ENCODE data around the gene EXO1. TPM values are rescaled to one million over a fixed set of nuclear protein-coding genes. Genes with fewer than 3 reads are reported as not detected.

The EXO1 gene
- total RNA-seq, 1 donor from 2014 or later = not detected

- intact Hi-C loops (cut with DNase I) = no loop called here
- no peak for DNase-seq (ENCODE audit: low spot score in 2 of 2)
- no peak for TF ChIP-seq CTCF (IDR thresholded peaks at IDR 0.05)
- Histone ChIP-seq H3K36me3 (no peaks in the 10 kb centered on the region), H3K4me3 (no peak overlapping the region), H3K4me1 (no peaks in the 10 kb centered on the region), H3K9me3 (no peaks in the 10 kb centered on the region), H3K27ac (no peak overlapping the region), H3K27me3 (no peaks in the 10 kb centered on the region)
These were observed 79.3 kb downstream of the EXO1 start for GRCh38 chr1:241927321-241927720.

- Histone ChIP-seq H3K9me3 (no peaks in the 10 kb centered on the region), H3K4me1 (no peaks in the 10 kb centered on the region), H3K27ac (no peak overlapping the region), H3K4me3 (no peak overlapping the region), H3K27me3 (no peaks in the 10 kb centered on the region), H3K36me3 (no peaks in the 10 kb centered on the region)
- no peak for DNase-seq (ENCODE audit: low spot score in 2 of 2)
- no peak for TF ChIP-seq CTCF (IDR thresholded peaks at IDR 0.05)
- intact Hi-C loops (cut with DNase I) = no loop called here
These were observed 84.8 kb downstream of the EXO1 start for GRCh38 chr1:241932845-241933244.

GRCh38 chr1:241934201-241934848 lies 86.3 kb downstream of the EXO1 start:
- DNase-seq (ENCODE audit: low spot score in 2 of 2) = no peak

GRCh38 chr1:241934866-241935265 lies 86.9 kb downstream of the EXO1 start:
- no peak for TF ChIP-seq CTCF (IDR thresholded peaks at IDR 0.05)
- H3K9me3 ChIP-seq = peaks cover 0 to 5% of the 10 kb centered on the region in 2 donors
- intact Hi-C loops (cut with DNase I) = no loop called here
- H3K4me1 ChIP-seq = no peaks in the 10 kb centered on the region
- DNase-seq (ENCODE audit: low spot score in 2 of 2) = no peak
- no peak overlapping the region for H3K27ac ChIP-seq
- no peaks in the 10 kb centered on the region for H3K36me3 ChIP-seq
- no peak overlapping the region for H3K4me3 ChIP-seq
- H3K27me3 ChIP-seq = no peaks in the 10 kb centered on the region

More at GRCh38 chr1:241934201-241934848, 86.3 kb downstream of the EXO1 start:
- H3K4me3 ChIP-seq = no peak overlapping the region
- H3K27me3 ChIP-seq = no peaks in the 10 kb centered on the region
- TF ChIP-seq CTCF (IDR thresholded peaks at IDR 0.05) = no peak
- H3K4me1 ChIP-seq = no peaks in the 10 kb centered on the region
- no peak overlapping the region for H3K27ac ChIP-seq
- intact Hi-C loops (cut with DNase I) = no loop called here
- peaks cover 0 to 4% of the 10 kb centered on the region in 2 donors for H3K9me3 ChIP-seq
- H3K36me3 ChIP-seq = no peaks in the 10 kb centered on the region

Other genes starting within 250 kb of the EXO1 start
- gene CHML, start 207.8 kb upstream of the EXO1 start, total RNA-seq = 1.2 TPM
- 9.0 TPM for gene OPN3, start 207.8 kb upstream of the EXO1 start, total RNA-seq
- gene WDR64, start 195.9 kb upstream of the EXO1 start, total RNA-seq = not detected
- gene BECN2, start 109.6 kb downstream of the EXO1 start, total RNA-seq = not detected
- not detected for gene MAP1LC3C, start 150.9 kb downstream of the EXO1 start, total RNA-seq

Measured in ascending aorta (tissue), 2 donors.